Mammary epithelial cell (primary cell): ENCODE data around the gene MMEL1.

Experiments used
- EZH2 ChIP-seq: IDR thresholded peaks from 2 replicates; pipeline ENCODE4 v1.6.1; 2012; ENCODE audit warnings: low read length, inconsistent platforms, borderline replicate concordance
- TF ChIP-seq, protein P1 (sequence below), 2 donors: IDR thresholded peaks in 1 of 2; conservative IDR thresholded peaks in 1 of 2; 2 replicates each; pipeline ENCODE4 v1.5.1; 2011 to 2012; ENCODE audit warnings: inconsistent platforms in 2 of 2, low read length in 2 of 2, mild to moderate bottlenecking in 2 of 2, control low read depth in 1 of 2, low read depth in 1 of 2; ENCODE audit not compliant: insufficient read depth in 1 of 2; ENCODE audit errors: extremely low read depth in 1 of 2

DNA sequence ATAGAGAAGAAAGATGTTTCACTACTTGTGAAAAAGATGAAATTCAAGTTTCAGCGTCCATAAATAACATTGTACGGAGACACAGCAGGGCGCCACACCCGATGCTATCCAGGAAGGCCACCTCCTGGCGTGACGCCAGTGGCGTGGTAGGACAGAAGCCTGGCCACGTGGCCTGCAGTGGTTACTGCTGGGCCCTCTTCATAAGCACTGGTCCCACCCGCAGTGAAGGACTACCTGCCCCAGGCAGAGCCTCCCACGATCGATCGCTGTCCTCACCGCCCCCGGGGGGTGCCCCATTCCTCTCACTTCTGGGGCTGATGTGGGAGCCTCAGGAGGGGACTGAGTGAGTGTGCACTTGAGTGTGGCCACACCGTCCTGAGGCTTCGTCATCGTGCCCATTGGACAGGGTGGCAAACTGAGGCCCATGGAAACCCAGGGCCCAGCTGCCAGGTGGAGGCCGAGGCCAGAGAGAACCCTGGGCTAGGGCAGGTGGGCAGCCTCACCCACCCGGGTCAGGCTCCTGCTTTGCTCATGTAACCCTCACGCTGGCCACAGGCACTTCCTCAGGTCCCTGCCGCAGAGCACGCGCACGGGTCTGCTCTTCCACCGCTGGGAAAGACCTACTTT, 91.1 kb downstream of the MMEL1 start:
- TF ChIP-seq, protein P1, sequence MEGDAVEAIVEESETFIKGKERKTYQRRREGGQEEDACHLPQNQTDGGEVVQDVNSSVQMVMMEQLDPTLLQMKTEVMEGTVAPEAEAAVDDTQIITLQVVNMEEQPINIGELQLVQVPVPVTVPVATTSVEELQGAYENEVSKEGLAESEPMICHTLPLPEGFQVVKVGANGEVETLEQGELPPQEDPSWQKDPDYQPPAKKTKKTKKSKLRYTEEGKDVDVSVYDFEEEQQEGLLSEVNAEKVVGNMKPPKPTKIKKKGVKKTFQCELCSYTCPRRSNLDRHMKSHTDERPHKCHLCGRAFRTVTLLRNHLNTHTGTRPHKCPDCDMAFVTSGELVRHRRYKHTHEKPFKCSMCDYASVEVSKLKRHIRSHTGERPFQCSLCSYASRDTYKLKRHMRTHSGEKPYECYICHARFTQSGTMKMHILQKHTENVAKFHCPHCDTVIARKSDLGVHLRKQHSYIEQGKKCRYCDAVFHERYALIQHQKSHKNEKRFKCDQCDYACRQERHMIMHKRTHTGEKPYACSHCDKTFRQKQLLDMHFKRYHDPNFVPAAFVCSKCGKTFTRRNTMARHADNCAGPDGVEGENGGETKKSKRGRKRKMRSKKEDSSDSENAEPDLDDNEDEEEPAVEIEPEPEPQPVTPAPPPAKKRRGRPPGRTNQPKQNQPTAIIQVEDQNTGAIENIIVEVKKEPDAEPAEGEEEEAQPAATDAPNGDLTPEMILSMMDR (conservative IDR thresholded peaks at IDR 0.05 in 1 of 2, IDR thresholded peaks at IDR 0.05 in 1 of 2; ENCODE audit: extremely low read depth in 1 of 2, insufficient read depth in 1 of 2, low read depth in 1 of 2, low read length in 2 of 2) = no peak
- no peak for TF ChIP-seq EZH2
